ENCODE results near the gene MSL2.
"Not testable (repeated sequence)": the region's sequence is repeated elsewhere in the genome, so short reads cannot be mapped to it uniquely, and the experiment has no call there.

The MSL2 gene

DNA sequence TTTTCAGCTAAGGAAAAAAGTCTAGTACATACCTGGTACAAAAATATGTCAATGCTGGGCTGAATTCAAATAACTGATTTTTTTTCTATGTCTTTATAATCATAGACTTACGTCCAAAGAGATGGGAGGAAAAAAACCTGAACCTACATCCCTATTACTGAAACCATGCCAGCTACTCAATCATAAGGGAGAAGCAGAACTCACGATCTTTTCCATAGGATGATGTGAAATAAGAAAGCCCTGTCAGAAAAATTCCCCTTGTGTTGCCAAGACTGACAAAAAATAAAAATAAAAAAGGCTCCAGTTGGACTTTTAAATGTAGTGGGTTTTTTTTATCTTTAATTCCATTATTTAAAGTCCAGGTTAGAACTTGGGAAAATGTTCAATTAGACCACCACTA, 3.3 kb downstream of the MSL2 start:
- DNase-seq: no peak

DNA sequence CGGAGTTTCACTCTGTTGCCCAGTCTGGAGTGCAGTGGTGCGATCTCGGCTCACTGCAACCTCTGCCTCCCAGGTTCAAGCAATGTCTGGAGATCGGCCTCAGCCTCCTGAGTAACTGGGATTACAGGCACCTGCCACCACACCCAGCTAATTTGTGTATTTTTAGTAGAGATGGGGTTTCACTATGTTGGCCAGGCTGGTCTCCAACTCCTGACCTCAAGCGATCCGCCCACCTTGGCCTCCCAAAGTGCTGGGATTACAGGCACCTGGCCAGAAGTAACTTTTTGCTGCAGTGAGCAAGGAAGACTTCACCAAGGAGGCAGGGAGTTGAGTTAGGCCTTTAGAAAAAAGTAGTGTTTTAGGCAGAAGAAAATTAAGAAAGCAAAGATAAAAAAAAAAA, 3.9 kb downstream of the MSL2 start:
- not testable (repeated sequence) for DNase-seq

- DNase-seq: no peak
These were observed 6.1 kb downstream of the MSL2 start for GRCh38 chr3:136189859-136190617.

- no peak for DNase-seq
These were observed 7.1 kb downstream of the MSL2 start for GRCh38 chr3:136189043-136189442.

- no peak for DNase-seq
These were observed 8.3 kb downstream of the MSL2 start for GRCh38 chr3:136187868-136188267.

- no peak for DNase-seq
These were observed 9.3 kb downstream of the MSL2 start for GRCh38 chr3:136186846-136187245.

GRCh38 chr3:136186344-136186743, 9.8 kb downstream of the MSL2 start:
- peak; percentile 70 for DNase-seq

- DNase-seq: no peak
These were observed 11.4 kb downstream of the MSL2 start for GRCh38 chr3:136184703-136185102.

GRCh38 chr3:136181741-136182140, 14.4 kb downstream of the MSL2 start:
- DNase-seq: peak; percentile 53

DNA sequence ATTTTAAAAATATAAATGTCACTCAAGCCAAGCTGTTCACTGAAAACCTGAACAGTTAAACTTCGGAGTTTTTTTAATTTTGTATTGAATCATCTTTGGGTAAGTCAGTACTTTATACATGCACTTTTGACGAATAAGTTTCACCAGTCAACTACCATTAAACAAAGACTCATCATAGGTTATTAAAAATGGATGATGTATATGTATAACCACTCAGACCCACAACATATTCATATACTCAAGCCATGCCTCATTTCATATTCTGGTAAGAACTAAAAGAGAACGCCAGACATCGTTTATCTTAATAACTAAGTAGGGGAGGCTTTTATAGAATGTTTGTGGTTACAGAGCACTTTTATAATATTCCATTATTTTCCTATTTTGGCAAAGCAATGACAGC, 18.3 kb downstream of the MSL2 start:
- no peak for DNase-seq

DNA sequence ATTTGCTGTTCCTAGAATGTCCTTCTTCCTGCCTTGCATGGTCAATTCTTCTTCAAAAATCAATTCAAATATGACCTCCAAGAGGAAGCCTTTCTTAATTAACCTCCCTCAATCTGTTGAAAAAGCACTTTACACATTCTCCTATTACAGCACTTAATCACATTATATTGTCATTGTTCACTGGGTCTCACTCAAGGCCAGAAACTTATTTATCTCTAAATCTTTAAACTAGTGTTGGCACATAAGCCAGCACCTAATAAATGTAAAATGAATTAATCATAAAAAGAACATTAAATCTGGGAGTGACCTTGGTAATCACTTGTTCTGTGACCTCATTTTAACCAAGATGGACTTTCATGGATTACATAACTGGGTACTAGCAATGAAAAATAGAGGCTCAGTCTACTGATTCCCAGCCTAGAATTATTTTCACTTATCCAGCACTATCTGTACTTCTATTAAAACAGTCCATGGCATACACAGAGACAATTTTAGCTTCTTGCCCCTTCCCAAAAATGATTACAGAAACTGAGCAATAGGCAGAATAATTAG, 22.1 kb downstream of the MSL2 start:
- DNase-seq: no peak

DNA sequence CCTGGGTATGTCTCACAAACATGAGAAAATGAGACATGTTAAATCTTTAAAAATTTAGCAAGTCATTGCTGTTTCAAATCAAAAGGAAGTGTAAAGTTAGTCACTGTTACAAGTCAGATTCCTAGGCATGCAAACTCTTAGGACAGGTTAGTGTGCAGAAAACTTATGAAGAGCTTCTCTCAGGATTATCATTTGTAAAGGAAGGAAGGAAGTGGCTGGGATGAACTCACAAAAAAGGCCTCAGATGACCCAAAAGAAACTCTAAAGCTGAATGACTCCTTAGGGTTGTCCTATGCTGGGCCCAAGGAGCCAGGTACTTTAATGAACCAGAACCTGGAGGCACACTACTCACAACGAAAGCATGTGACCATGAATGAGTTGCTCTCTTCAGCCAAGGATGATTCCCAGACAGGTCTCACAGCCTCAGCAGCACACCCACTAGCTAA, 25.0 kb downstream of the MSL2 start:
- no peak for DNase-seq

DNA sequence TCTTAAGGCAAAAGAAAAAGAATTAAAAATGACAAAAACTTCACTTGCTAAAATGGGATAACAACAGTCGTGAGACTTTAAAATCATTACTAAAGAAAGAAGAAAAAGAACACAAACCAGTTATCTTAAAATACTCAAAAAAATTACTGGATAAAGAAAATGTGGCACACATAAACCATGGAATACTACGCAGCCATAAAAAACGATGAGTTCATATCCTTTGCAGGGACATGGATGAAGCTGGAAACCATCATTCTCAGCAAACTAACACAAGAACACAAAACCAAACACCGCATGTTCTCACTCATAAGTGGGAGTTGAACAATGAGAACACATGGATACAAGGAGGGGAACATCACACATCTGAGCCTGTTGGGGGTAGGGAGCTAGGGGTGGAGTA, 27.9 kb downstream of the MSL2 start:
- not testable (repeated sequence) for DNase-seq

- DNase-seq: no peak
These were observed 29.6 kb downstream of the MSL2 start for GRCh38 chr3:136166507-136166906.

- DNase-seq: not testable (repeated sequence)
These were observed 32.5 kb downstream of the MSL2 start for GRCh38 chr3:136163607-136164006.

GRCh38 chr3:136162322-136162721, 33.8 kb downstream of the MSL2 start:
- no peak for DNase-seq

DNA sequence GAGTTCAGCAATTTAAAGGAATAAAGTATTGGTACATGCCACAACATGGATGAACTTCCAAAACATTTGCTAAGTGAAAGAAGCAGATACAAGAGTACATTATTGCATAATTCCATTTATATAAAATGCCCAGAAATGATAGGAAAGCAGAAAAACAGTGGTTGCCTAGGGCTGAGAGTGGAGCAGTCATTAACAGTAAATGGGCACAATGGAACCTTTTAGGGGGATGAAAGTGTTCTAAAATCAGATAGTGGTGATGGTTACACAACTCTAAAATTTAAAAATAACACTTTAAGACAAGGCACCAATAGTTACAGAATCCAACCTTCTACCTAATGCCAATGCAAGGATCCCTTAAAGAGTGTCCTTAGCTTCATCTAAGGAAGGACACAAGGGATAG, 34.6 kb downstream of the MSL2 start:
- no peak for DNase-seq

GRCh38 chr3:136152963-136153362, 43.2 kb downstream of the MSL2 start:
- DNase-seq: no peak

GRCh38 chr3:136152176-136152843, 43.8 kb downstream of the MSL2 start:
- DNase-seq: no peak

DNA sequence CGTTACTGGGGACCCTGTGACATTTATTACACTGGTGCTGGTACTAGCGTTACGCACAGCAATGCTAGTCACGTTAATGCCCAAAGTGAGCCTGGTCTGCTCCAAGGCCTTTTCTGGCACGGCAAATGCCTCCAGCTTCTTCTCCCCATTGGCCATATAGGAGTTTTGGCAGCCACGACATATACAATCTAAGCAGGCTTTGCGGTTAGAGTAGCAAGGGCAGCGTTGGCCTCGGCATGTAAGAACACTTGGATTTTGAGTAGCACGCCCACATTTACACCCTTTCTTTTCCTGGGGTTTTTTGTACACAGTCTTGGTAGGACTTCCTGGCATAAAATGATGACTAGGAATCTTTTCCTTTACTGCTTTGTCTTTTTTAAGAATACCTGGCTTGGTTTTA, 44.9 kb downstream of the MSL2 start:
- no peak for DNase-seq

DNA sequence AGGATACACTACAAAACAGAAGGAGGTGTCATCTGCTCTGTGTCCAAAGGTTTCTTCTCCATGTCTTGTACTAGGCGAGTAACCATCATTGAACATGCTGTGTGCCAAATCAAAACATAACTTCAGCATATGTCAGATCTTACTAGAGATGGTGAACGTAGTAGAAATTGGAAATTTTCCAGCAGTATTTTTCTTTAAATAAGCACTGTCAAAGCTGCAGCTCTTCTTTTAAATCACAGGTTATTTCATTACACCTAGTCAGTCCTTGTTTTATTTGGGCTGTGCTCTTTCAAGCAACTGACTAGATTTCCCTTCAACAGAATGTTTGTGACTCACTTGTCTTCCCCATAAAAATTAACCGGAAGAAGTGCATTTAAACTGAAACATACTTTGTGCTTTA, 46.5 kb downstream of the MSL2 start:
- DNase-seq: no peak

DNA sequence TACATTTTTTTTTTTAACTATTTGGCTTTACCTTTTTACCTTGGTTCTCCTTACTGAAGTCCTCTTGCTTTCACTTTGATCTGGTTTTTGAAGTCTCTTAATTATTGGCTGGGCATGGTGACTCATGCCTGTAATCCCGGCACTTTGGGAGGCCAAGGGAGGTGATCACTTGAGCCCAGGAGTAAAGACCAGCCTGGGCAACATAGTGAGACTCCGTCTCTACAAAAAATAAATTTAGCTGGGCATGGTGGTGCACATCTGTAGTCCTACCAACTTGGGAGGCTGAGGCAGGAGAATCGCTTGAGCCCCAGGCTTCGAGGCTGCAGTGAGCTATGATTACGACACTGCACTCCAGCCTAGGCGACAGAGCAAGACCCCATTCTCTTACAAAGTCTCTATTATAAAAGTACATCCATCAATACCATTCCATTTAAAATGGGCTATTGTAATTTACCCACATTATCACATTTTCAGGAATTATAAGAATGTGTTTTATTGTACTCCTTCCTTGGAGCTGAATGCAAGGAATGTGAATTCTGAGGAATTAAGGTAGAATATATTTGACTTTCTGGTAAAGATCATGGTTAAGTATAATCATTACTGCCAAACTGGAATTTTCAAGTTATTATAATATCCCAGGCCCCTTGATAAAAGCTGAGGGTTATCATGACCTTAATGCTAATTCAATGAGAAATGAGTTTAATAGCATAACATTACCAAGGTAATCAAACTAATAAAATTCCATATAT, 49.0 kb downstream of the MSL2 start:
- DNase-seq: no peak

- not testable (repeated sequence) for DNase-seq
These were observed 51.7 kb downstream of the MSL2 start for GRCh38 chr3:136144397-136144796.

GRCh38 chr3:136142592-136142991, 53.5 kb downstream of the MSL2 start:
- DNase-seq: no peak
